OCI-LY1 (cell line): ENCODE data around the gene GNG7.

Experiments used
- EZH2 ChIP-seq: fragments of 200-600 bp; sonication (generic), shearing (Covaris generic); IDR thresholded peaks from 2 replicates; pipeline ENCODE4 v1.8.0; 2017; ENCODE audit warnings: borderline replicate concordance, mixed run types, mild to moderate bottlenecking, antibody characterized with exemption, low read length, moderate library complexity, mixed read lengths
- TF ChIP-seq, protein P1 (sequence below): fragments of 200-600 bp; sonication (generic), shearing (Covaris generic); IDR thresholded peaks from 2 replicates; pipeline ENCODE4 v1.5.1; 2017; ENCODE audit warnings: mild to moderate bottlenecking, antibody characterized with exemption, low read length, moderate library complexity, mixed read lengths

GRCh38 chr19:2726160-2726855, 23.8 kb upstream of the GNG7 start:
- TF ChIP-seq, protein P1, sequence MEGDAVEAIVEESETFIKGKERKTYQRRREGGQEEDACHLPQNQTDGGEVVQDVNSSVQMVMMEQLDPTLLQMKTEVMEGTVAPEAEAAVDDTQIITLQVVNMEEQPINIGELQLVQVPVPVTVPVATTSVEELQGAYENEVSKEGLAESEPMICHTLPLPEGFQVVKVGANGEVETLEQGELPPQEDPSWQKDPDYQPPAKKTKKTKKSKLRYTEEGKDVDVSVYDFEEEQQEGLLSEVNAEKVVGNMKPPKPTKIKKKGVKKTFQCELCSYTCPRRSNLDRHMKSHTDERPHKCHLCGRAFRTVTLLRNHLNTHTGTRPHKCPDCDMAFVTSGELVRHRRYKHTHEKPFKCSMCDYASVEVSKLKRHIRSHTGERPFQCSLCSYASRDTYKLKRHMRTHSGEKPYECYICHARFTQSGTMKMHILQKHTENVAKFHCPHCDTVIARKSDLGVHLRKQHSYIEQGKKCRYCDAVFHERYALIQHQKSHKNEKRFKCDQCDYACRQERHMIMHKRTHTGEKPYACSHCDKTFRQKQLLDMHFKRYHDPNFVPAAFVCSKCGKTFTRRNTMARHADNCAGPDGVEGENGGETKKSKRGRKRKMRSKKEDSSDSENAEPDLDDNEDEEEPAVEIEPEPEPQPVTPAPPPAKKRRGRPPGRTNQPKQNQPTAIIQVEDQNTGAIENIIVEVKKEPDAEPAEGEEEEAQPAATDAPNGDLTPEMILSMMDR, result no peak
- no peak for TF ChIP-seq EZH2
